ENCODE results near the gene QRFPR. TPM values are rescaled to one million over a fixed set of nuclear protein-coding genes. Genes with fewer than 3 reads are reported as not detected.

Gene QRFPR
- total RNA-seq, 4 donors from 2014 or later: 1.4 TPM; not detected in 3

DNA sequence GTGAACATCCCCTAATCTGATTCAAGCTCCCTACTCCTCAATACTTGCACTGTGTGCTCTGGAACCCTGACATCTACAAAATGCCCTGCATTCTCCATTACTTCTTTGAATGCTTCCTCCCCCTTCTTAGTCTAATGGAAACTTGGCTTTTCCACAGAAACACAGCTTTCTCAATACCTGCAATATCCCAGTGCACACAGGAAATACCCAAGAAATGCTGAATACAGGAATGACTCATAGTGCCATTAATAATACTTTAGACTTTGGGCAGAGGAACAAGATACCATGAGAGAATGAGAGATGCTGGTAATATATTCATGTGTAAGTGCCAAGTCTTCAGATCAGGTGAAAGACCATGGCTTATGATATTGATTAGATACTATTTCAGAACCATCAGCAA lies 5.6 kb downstream of the QRFPR start:
- ATAC-seq (ENCODE audit: low FRiP score) (peak; percentile 86), DNase-seq (ENCODE audit: low spot score) (no peak)
- TF ChIP-seq CTCF (IDR thresholded peaks at IDR 0.05): no peak

GRCh38 chr4:121373841-121374240 lies 7.0 kb downstream of the QRFPR start:
- no peak for TF ChIP-seq CTCF (IDR thresholded peaks at IDR 0.05)
- no peak for ATAC-seq (ENCODE audit: low FRiP score)

DNA sequence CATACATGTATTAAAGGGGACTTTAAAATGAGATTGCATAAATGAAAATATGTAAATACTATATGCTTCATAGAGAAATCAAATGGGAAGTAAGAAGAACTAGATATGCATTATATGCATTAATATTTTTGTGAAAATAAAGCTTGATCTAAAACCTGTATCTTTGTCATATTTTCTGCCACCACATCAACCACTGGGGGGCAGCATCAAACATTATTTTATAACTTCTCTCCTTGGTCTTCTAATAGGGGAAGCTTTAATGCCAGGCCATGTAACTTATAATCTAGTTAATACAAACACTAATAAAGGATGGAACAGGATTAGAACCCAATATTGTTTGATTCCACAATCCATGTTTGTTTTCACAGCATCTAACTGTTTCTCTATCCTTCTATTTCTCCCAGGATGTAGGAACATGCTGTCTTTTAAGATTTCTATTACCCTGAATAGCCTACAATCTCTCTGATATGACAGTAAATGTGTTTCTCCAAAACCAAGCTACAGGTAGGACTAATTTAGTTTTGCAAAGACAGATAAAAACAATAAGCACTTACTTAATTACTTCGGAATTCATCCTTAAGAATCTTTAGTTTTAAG lies 10.0 kb downstream of the QRFPR start:
- peak; percentile 56 for DNase-seq (ENCODE audit: low spot score)
- ATAC-seq (ENCODE audit: low FRiP score): no peak
- no peak for TF ChIP-seq CTCF (IDR thresholded peaks at IDR 0.05)

More at GRCh38 chr4:121373841-121374240, 7.0 kb downstream of the QRFPR start:
- DNase-seq (ENCODE audit: low spot score): no peak

DNA sequence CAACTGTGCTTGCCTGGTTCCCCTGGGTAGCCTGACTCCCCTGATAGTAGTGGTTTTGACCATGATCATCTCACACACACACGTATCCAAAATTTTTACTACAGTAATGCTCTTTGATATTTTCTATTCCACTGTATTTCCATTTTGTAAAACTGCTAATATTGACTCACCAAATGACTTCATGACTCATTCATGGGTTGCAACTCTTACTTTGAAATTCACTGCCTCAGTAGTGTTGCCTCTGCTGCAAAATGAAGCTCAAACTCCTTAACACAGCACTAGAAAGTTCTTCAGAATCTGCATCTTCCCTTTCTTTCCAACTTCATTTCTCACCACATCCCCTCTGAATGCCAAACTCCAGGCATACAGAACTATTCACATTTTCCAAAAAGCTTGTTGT lies 20.3 kb downstream of the QRFPR start:
- no peak for TF ChIP-seq CTCF (IDR thresholded peaks at IDR 0.05)
- no peak for DNase-seq (ENCODE audit: low spot score)
- no peak for ATAC-seq (ENCODE audit: low FRiP score)

- DNase-seq (ENCODE audit: low spot score) (no peak), ATAC-seq (ENCODE audit: low FRiP score) (no peak)
- TF ChIP-seq CTCF (IDR thresholded peaks at IDR 0.05): no peak
Measured at GRCh38 chr4:121358473-121358872, 22.3 kb downstream of the QRFPR start.

- TF ChIP-seq CTCF (IDR thresholded peaks at IDR 0.05): no peak
- ATAC-seq (ENCODE audit: low FRiP score) (no peak), DNase-seq (ENCODE audit: low spot score) (no peak)
Measured at GRCh38 chr4:121353213-121353612, 27.6 kb downstream of the QRFPR start.

DNA sequence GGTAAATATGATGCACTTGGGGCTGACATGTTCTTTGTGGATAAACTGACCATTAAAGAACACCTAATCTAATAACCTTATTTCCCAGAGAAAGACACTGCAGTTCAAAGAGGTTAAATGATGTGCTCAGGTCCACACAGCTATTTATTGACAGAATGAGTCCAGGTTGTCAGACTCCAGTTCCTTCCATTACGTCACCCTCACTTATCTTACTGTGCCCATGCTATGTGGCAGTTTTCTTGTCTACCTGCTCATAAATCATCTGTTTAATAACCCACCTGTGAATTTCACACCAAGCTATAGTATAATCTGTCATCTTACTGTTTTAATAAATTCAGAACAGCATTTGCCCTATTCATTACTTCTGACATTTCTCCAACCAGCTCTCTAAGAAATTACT lies 36.7 kb downstream of the QRFPR start:
- TF ChIP-seq CTCF (IDR thresholded peaks at IDR 0.05): no peak
- ATAC-seq (ENCODE audit: low FRiP score) (no peak), DNase-seq (ENCODE audit: low spot score) (no peak)

All from omental fat pad (tissue), 4 donors.